ENCODE results near the gene IRF2BP1. TPM values are rescaled to one million over a fixed set of nuclear protein-coding genes. Genes with fewer than 3 reads are reported as not detected.

IRF2BP1 gene
- total and polyA plus RNA-seq, 2 of the 13 experiments (the other 11 are each of a cell fraction or from before 2014, with no cell fraction given): 4.3 to 14.3 TPM

- no peak for TF ChIP-seq PREB (CRISPR knock-in tag; IDR thresholded peaks at IDR 0.05)
- no peak for TF ChIP-seq AGO2 (optimal IDR thresholded peaks at IDR 0.05; ENCODE audit: low read depth, low read length)
- TF ChIP-seq MAF1 (CRISPR knock-in tag; IDR thresholded peaks at IDR 0.05; ENCODE audit: borderline replicate concordance): no peak
- no peak for TF ChIP-seq MLXIP (CRISPR knock-in tag; IDR thresholded peaks at IDR 0.05; ENCODE audit: borderline replicate concordance)
- TF ChIP-seq, protein P1, sequence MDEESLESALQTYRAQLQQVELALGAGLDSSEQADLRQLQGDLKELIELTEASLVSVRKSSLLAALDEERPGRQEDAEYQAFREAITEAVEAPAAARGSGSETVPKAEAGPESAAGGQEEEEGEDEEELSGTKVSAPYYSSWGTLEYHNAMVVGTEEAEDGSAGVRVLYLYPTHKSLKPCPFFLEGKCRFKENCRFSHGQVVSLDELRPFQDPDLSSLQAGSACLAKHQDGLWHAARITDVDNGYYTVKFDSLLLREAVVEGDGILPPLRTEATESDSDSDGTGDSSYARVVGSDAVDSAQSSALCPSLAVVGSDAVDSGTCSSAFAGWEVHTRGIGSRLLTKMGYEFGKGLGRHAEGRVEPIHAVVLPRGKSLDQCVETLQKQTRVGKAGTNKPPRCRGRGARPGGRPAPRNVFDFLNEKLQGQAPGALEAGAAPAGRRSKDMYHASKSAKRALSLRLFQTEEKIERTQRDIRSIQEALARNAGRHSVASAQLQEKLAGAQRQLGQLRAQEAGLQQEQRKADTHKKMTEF (CRISPR knock-in tag; IDR thresholded peaks at IDR 0.05): peak; percentile 40; the same call in 1 of the 2 replicates
- no peak for TF ChIP-seq NKX3-1 (CRISPR knock-in tag; IDR thresholded peaks at IDR 0.05)
- TF ChIP-seq, protein P2, sequence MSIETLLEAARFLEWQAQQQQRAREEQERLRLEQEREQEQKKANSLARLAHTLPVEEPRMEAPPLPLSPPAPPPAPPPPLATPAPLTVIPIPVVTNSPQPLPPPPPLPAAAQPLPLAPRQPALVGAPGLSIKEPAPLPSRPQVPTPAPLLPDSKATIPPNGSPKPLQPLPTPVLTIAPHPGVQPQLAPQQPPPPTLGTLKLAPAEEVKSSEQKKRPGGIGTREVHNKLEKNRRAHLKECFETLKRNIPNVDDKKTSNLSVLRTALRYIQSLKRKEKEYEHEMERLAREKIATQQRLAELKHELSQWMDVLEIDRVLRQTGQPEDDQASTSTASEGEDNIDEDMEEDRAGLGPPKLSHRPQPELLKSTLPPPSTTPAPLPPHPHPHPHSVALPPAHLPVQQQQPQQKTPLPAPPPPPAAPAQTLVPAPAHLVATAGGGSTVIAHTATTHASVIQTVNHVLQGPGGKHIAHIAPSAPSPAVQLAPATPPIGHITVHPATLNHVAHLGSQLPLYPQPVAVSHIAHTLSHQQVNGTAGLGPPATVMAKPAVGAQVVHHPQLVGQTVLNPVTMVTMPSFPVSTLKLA (IDR thresholded peaks at IDR 0.05): peak; percentile 66
- no peak for TF ChIP-seq MBD4 (IDR thresholded peaks at IDR 0.05; ENCODE audit: borderline replicate concordance, low read length)
- TF ChIP-seq ZBTB39 (CRISPR knock-in tag; IDR thresholded peaks at IDR 0.05): no peak
- no peak for TF ChIP-seq ZNF7 (CRISPR knock-in tag; IDR thresholded peaks at IDR 0.05)
- TF ChIP-seq ZNF282 (IDR thresholded peaks at IDR 0.05; ENCODE audit: partially characterized antibody): no peak
- no peak for TF ChIP-seq LRRFIP1 (CRISPR knock-in tag; conservative IDR thresholded peaks at IDR 0.05)
- no peak for TF ChIP-seq ZNF235 (CRISPR knock-in tag; IDR thresholded peaks at IDR 0.05; ENCODE audit: borderline replicate concordance)
- no peak for TF ChIP-seq GLI4 (CRISPR knock-in tag; IDR thresholded peaks at IDR 0.05; ENCODE audit: borderline replicate concordance)
- TF ChIP-seq ZNF337 (CRISPR knock-in tag; IDR thresholded peaks at IDR 0.05; ENCODE audit: borderline replicate concordance, low read depth): no peak
- TF ChIP-seq ZNF44 (CRISPR knock-in tag; IDR thresholded peaks at IDR 0.05): no peak
These were observed 41.8 kb upstream of the IRF2BP1 start (continued) for GRCh38 chr19:45927565-45928261.

Data from HepG2 (cell line).